Prostate gland (tissue), 2 donors: ENCODE results near the gene WNK2.

Experiments
- CTCF ChIP-seq, 4 experiments: fragments of 200-600 bp in 2 of 4; fragments of 450-650 bp in 2 of 4; sonication (generic) in 2 of 4; IDR thresholded peaks; 1 replicate in 3 of 4; 2 replicates in 1 of 4; pipeline ENCODE4 v1.5.1; 2016 to 2019; ENCODE audit warnings: antibody characterized with exemption in 4 of 4, mild to moderate bottlenecking in 2 of 4, moderate library complexity in 2 of 4
- POLR2AphosphoS5 ChIP-seq: sonication (generic); formaldehyde crosslinking; IDR thresholded peaks from one replicate; pipeline ENCODE4 v1.6.1; 2017; ENCODE audit warnings: antibody characterized with exemption

GRCh38 chr9:93254806-93255493, 71.0 kb downstream of the WNK2 start:
- TF ChIP-seq POLR2AphosphoS5 = no peak
- no peak for TF ChIP-seq CTCF (IDR thresholded peaks at IDR 0.05)
